Measurements from ENCODE around the gene ITGAV. TPM values are rescaled to one million over a fixed set of nuclear protein-coding genes. Genes with fewer than 3 reads are reported as not detected.
"Not testable (repeated sequence)": the region's sequence is repeated elsewhere in the genome, so short reads cannot be mapped to it uniquely, and the experiment has no call there.

ITGAV gene
- total RNA-seq, 2 experiments from 2014 or later, result 2.9 to 3.7 TPM

- Histone ChIP-seq H3K4me1 (ENCODE audit: insufficient read depth, low read length) (no peaks in the 10 kb centered on the region), H3K4me3 (ENCODE audit: low read length) (no peak overlapping the region), H3K27ac (ENCODE audit: low read depth in 1 of 2, low read length in 2 of 2) (no peak overlapping the region), H3K27me3 (ENCODE audit: control insufficient read depth in 1 of 2, insufficient read depth in 2 of 2, low read length in 2 of 2) (no peaks in the 10 kb centered on the region), H3K9me3 (ENCODE audit: control insufficient read depth in 1 of 2, insufficient read depth in 1 of 2, low read length in 2 of 2) (no peaks in the 10 kb centered on the region), H3K36me3 (ENCODE audit: insufficient read depth, low read length) (no peaks in the 10 kb centered on the region)
- H3K4me1 Mint-ChIP-seq (ENCODE audit: low read depth), result no peaks in the 10 kb centered on the region
- no peak overlapping the region for H3K4me3 Mint-ChIP-seq
- DNase-seq (no peak), ATAC-seq (ENCODE audit: poor library complexity) (no peak)
- H3K36me3 Mint-ChIP-seq (ENCODE audit: low read depth), result no peaks in the 10 kb centered on the region
- intact Hi-C loops (cut with DNase I, micrococcal nuclease), result no loop called here
- no peak for TF ChIP-seq CTCF (IDR thresholded peaks at IDR 0.05)
- H3K27me3 Mint-ChIP-seq, result peaks cover 14% of the 10 kb centered on the region
- H3K27ac Mint-ChIP-seq, result no peak overlapping the region
- ChIA-PET CTCF (no interaction called here), POLR2A (no interaction called here)
- H3K9me3 Mint-ChIP-seq, result peaks cover 3% of the 10 kb centered on the region
Measured at GRCh38 chr2:186560254-186560653, 29.6 kb upstream of the ITGAV start.

- no peak for ATAC-seq (ENCODE audit: poor library complexity)
- no peaks in the 10 kb centered on the region for H3K36me3 Mint-ChIP-seq (ENCODE audit: low read depth)
- CTCF ChIA-PET, result no interaction called here
- peaks cover 18% of the 10 kb centered on the region for H3K27me3 Mint-ChIP-seq
- peaks cover 3% of the 10 kb centered on the region for H3K9me3 Mint-ChIP-seq
- intact Hi-C loops (cut with DNase I, micrococcal nuclease), result no loop called here
- no peaks in the 10 kb centered on the region for H3K9me3 ChIP-seq (ENCODE audit: control insufficient read depth in 1 of 2, insufficient read depth in 1 of 2, low read length in 2 of 2)
- H3K4me3 ChIP-seq (ENCODE audit: low read length), result no peak overlapping the region
- no peaks in the 10 kb centered on the region for H3K4me1 Mint-ChIP-seq (ENCODE audit: low read depth)
- no peak overlapping the region for H3K27ac Mint-ChIP-seq
- no peak overlapping the region for H3K27ac ChIP-seq (ENCODE audit: low read depth in 1 of 2, low read length in 2 of 2)
- no peak overlapping the region for H3K4me3 Mint-ChIP-seq
- H3K36me3 ChIP-seq (ENCODE audit: insufficient read depth, low read length), result no peaks in the 10 kb centered on the region
- no peaks in the 10 kb centered on the region for H3K4me1 ChIP-seq (ENCODE audit: insufficient read depth, low read length)
- no peak for DNase-seq
- no peaks in the 10 kb centered on the region for H3K27me3 ChIP-seq (ENCODE audit: control insufficient read depth in 1 of 2, insufficient read depth in 2 of 2, low read length in 2 of 2)
- no peak for TF ChIP-seq CTCF (IDR thresholded peaks at IDR 0.05)
- POLR2A ChIA-PET, result no interaction called here
Measured at GRCh38 chr2:186561467-186562208, 28.2 kb upstream of the ITGAV start.

GRCh38 chr2:186562209-186562578 lies 27.7 kb upstream of the ITGAV start:
- no peak overlapping the region for H3K27ac ChIP-seq (ENCODE audit: low read depth in 1 of 2, low read length in 2 of 2)
- no peaks in the 10 kb centered on the region for H3K4me1 Mint-ChIP-seq (ENCODE audit: low read depth)
- DNase-seq, result no peak
- peaks cover 18% of the 10 kb centered on the region for H3K27me3 Mint-ChIP-seq
- POLR2A ChIA-PET, result no interaction called here
- H3K27me3 ChIP-seq (ENCODE audit: control insufficient read depth in 1 of 2, insufficient read depth in 2 of 2, low read length in 2 of 2), result no peaks in the 10 kb centered on the region
- no peak overlapping the region for H3K4me3 Mint-ChIP-seq
- no peaks in the 10 kb centered on the region for H3K36me3 Mint-ChIP-seq (ENCODE audit: low read depth)
- H3K9me3 ChIP-seq (ENCODE audit: control insufficient read depth in 1 of 2, insufficient read depth in 1 of 2, low read length in 2 of 2), result no peaks in the 10 kb centered on the region
- CTCF ChIA-PET, result no interaction called here
- H3K4me1 ChIP-seq (ENCODE audit: insufficient read depth, low read length), result no peaks in the 10 kb centered on the region
- no peak for ATAC-seq (ENCODE audit: poor library complexity)
- H3K4me3 ChIP-seq (ENCODE audit: low read length), result no peak overlapping the region
- no peaks in the 10 kb centered on the region for H3K36me3 ChIP-seq (ENCODE audit: insufficient read depth, low read length)
- no peak for TF ChIP-seq CTCF (IDR thresholded peaks at IDR 0.05)
- peaks cover 3% of the 10 kb centered on the region for H3K9me3 Mint-ChIP-seq
- intact Hi-C loops (cut with DNase I, micrococcal nuclease), result no loop called here
- no peak overlapping the region for H3K27ac Mint-ChIP-seq

- intact Hi-C loops (cut with DNase I, micrococcal nuclease); H3K4me3 Mint-ChIP-seq; POLR2A ChIA-PET: not testable (repeated sequence)
Measured at GRCh38 chr2:186568600-186568999, 21.3 kb upstream of the ITGAV start.

GRCh38 chr2:186569127-186569526 lies 20.7 kb upstream of the ITGAV start:
- H3K27me3 Mint-ChIP-seq; POLR2A ChIA-PET; H3K36me3 ChIP-seq (ENCODE audit: insufficient read depth, low read length); H3K4me1 ChIP-seq (ENCODE audit: insufficient read depth, low read length); H3K9me3 Mint-ChIP-seq; H3K9me3 ChIP-seq (ENCODE audit: control insufficient read depth in 1 of 2, insufficient read depth in 1 of 2, low read length in 2 of 2); H3K4me3 Mint-ChIP-seq; H3K27ac Mint-ChIP-seq; DNase-seq; intact Hi-C loops (cut with DNase I, micrococcal nuclease); CTCF ChIA-PET; H3K27ac ChIP-seq (ENCODE audit: low read depth in 1 of 2, low read length in 2 of 2); H3K4me1 Mint-ChIP-seq (ENCODE audit: low read depth); H3K4me3 ChIP-seq (ENCODE audit: low read length); H3K27me3 ChIP-seq (ENCODE audit: control insufficient read depth in 1 of 2, insufficient read depth in 2 of 2, low read length in 2 of 2); H3K36me3 Mint-ChIP-seq (ENCODE audit: low read depth); ATAC-seq (ENCODE audit: poor library complexity): not testable (repeated sequence)

More at GRCh38 chr2:186568600-186568999, 21.3 kb upstream of the ITGAV start:
- H3K4me1 Mint-ChIP-seq (ENCODE audit: low read depth); H3K27ac Mint-ChIP-seq; H3K9me3 ChIP-seq (ENCODE audit: control insufficient read depth in 1 of 2, insufficient read depth in 1 of 2, low read length in 2 of 2); H3K27ac ChIP-seq (ENCODE audit: low read depth in 1 of 2, low read length in 2 of 2); H3K9me3 Mint-ChIP-seq; DNase-seq; H3K27me3 ChIP-seq (ENCODE audit: control insufficient read depth in 1 of 2, insufficient read depth in 2 of 2, low read length in 2 of 2); CTCF ChIA-PET; H3K4me3 ChIP-seq (ENCODE audit: low read length); H3K36me3 Mint-ChIP-seq (ENCODE audit: low read depth); H3K4me1 ChIP-seq (ENCODE audit: insufficient read depth, low read length); ATAC-seq (ENCODE audit: poor library complexity); H3K36me3 ChIP-seq (ENCODE audit: insufficient read depth, low read length): not testable (repeated sequence)
- H3K27me3 Mint-ChIP-seq, result peaks cover 12% of the 10 kb centered on the region

Data from CD4-positive, alpha-beta T cell (primary cell).